ENCODE measurements around the gene DAZAP2. TPM values are rescaled to one million over a fixed set of nuclear protein-coding genes. Genes with fewer than 3 reads are reported as not detected.
"Not testable (repeated sequence)": the region's sequence is repeated elsewhere in the genome, so short reads cannot be mapped to it uniquely, and the experiment has no call there.

The DAZAP2 gene
- total RNA-seq, 4 donors from 2014 or later = 213 to 277 (median 235) TPM

DNA sequence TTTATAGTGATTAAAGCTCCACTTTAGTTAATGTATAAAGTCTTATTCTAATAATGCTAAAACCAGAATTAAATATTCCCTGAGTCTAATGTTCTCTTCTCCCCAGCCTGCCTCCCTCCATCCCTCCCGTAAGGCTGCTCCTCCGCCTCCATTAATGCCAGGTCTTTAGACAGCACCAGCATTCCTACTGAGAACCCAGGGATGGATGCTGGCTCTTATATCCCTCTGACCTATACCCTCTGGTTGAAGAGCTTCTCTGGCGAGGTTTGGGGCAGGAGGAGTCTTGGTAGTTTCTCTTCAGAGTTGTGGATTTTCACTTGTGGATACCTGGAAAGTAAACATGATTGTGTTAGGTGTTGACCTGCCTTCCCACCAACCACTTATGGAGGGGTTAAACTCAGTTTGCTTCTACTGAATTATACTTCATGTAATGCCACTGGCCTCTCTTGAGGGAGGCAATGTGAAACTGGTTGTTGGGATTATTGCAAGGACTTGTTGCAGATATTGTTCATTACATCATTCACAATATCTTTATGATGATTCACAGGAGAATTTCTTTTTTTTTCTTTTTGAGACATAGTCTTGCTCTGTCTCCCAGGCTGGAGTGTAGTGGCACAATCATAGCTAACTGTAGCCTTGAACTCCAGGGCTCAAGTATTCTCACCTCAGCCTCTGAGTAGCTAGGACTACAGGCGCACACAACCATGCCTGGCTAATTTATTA lies 42.7 kb downstream of the DAZAP2 start:
- DNase-seq (ENCODE audit: low spot score) = no peak

DNA sequence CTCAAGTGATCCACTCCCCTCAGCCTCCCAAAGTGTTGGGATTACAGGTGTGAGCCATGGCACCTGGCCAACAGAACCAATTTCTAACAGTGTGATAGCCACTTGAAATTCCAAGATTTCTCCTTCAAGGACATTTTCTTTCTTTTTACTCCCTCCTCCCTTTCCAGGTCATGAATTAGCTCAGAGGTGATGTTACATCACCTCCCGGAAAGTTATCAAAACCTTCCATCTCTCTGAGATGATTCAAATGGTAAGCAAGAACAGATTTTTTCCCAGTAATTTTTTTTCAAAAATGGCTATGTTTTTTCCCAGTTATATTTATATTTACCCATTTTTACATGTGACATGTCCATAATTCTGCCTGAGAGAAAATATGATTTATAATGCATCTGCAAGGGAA lies 47.2 kb downstream of the DAZAP2 start:
- DNase-seq (ENCODE audit: low spot score) = no peak
- TF ChIP-seq, protein P1, sequence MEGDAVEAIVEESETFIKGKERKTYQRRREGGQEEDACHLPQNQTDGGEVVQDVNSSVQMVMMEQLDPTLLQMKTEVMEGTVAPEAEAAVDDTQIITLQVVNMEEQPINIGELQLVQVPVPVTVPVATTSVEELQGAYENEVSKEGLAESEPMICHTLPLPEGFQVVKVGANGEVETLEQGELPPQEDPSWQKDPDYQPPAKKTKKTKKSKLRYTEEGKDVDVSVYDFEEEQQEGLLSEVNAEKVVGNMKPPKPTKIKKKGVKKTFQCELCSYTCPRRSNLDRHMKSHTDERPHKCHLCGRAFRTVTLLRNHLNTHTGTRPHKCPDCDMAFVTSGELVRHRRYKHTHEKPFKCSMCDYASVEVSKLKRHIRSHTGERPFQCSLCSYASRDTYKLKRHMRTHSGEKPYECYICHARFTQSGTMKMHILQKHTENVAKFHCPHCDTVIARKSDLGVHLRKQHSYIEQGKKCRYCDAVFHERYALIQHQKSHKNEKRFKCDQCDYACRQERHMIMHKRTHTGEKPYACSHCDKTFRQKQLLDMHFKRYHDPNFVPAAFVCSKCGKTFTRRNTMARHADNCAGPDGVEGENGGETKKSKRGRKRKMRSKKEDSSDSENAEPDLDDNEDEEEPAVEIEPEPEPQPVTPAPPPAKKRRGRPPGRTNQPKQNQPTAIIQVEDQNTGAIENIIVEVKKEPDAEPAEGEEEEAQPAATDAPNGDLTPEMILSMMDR (IDR thresholded peaks at IDR 0.05) = no peak
- no peak for ATAC-seq (ENCODE audit: low FRiP score)

More for the DNA sequence above, 42.7 kb downstream of the DAZAP2 start:
- no peak for ATAC-seq (ENCODE audit: low FRiP score)
- TF ChIP-seq, protein P1 (IDR thresholded peaks at IDR 0.05) = no peak

DNA sequence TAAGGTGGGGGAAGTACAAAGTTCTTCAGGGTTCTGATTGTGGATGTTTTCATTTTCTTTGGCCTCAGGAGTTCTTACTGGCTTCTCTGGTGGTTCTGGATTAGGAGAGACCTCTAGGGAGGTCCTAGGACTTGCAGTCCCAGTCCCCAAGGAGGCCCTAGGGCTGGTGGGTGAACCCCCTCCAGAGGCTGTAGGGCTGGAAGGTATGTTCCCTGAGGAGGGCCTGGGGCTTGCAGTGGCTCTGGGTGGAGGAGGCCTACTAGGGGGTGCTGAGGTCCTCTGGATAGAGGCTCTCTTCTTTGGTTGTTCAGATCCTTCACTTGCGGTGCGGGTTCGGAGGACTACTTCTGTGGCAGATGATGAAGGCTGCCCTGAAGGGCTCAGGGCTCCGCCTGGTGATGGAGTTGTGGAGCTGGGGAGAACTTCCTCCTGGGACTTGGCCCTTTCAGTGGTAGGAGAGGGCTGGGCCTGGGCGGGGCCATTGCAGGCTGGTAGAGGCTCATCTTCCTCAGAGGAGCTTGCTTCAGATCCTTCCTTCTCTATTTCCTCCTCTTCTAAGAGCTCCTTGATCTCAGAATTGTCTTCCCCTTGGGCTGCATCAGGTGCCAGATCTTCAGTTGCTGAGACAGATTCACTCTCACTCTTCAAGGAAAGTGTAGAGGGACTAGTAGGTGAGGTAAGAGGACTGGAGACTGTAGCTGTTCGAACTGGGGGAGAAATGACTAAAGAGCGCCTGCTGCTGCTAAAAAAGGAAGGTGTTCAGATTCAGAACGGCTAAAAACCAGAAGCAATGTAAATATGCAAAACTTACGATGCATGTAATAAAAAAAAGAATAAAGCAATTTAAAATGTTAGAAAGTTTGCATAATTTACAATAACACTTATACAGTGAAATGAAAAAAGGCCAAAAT lies 53.2 kb downstream of the DAZAP2 start:
- not testable (repeated sequence) for DNase-seq (ENCODE audit: low spot score); ATAC-seq (ENCODE audit: low FRiP score)

Other genes with a start within 250 kb of the DAZAP2 start
- gene SLC11A2, start 212.4 kb upstream of the DAZAP2 start, total RNA-seq = 10 to 100 TPM; 39.6 to 59.6 (median 50.7) TPM
- gene LETMD1, start 190.5 kb upstream of the DAZAP2 start, total RNA-seq = 10 to 100 TPM; 38.9 to 68.4 (median 60.5) TPM
- 10 to 100 TPM; 25.5 to 30.8 (median 27.1) TPM for gene CSRNP2, start 155.2 kb upstream of the DAZAP2 start, total RNA-seq
- 10 to 100 TPM; 10.1 to 14.3 (median 12.2) TPM for gene TFCP2, start 65.7 kb upstream of the DAZAP2 start, total RNA-seq
- 10 to 100 TPM in 2 of 4 donors, 1 to 10 TPM in 2; 5.8 to 14.8 (median 8.5) TPM for gene POU6F1, start 20.8 kb upstream of the DAZAP2 start, total RNA-seq
- 10 to 100 TPM in 2 of 4 donors, 1 to 10 TPM in 2; 3.8 to 12.0 (median 7.0) TPM for gene SMAGP, start 31.6 kb downstream of the DAZAP2 start, total RNA-seq
- 10 to 100 TPM in 3 of 4 donors, 1 to 10 TPM in 1; 4.8 to 26.5 (median 13.0) TPM for gene BIN2, start 85.3 kb downstream of the DAZAP2 start, total RNA-seq
- not detected for gene CELA1, start 107.9 kb downstream of the DAZAP2 start, total RNA-seq
- 10 to 100 TPM in 3 of 4 donors, 1 to 10 TPM in 1; 4.2 to 12.9 (median 10.7) TPM for gene GALNT6, start 152.6 kb downstream of the DAZAP2 start, total RNA-seq
- 1 to 10 TPM in 3 of 4 donors, under 1 TPM in 1; 0.37 to 4.7 (median 1.8) TPM for gene SLC4A8, start 186.0 kb downstream of the DAZAP2 start, total RNA-seq